HCT116 (cell line): ENCODE data around the gene ITPRIPL1. TPM values are rescaled to one million over a fixed set of nuclear protein-coding genes. Genes with fewer than 3 reads are reported as not detected.

Experiments used
- ATAC-seq: fragments of 200-7000 bp; cut with Tn5 transposase; 2 replicates; pipeline ENCODE4 v1.9.1; 2020; ENCODE audit warnings: mild to moderate bottlenecking, moderate library complexity
- BruUV-seq: library from RNA; stranded (reverse); fragments of 400-500 nt; replicated peaks from 2 replicates; lab custom pipeline; 2021; lab: Mats Ljungman, UMichigan
- CTCF ChIA-PET: fragments of 300-600 bp; sonication (Branson Sonifier 250); formaldehyde crosslinking; loops from one replicate; lab custom pipeline; 2021; ENCODE audit warnings: antibody characterized with exemption; lab: Charles Lee
- POLR2A ChIA-PET: fragments of 300-600, 350-600 bp; sonication (Branson Sonifier 250); formaldehyde crosslinking; loops from one replicate; lab custom pipeline; 2021; ENCODE audit warnings: antibody characterized with exemption; lab: Charles Lee
- RAD21 ChIA-PET, 2 experiments: fragments of 300-600 bp; sonication (Branson Sonifier 250); formaldehyde crosslinking; loops; one replicate each; lab custom pipeline; 2023; ENCODE audit warnings: low total read pairs in 2 of 2; ENCODE audit not compliant: uncharacterized antibody in 2 of 2, unreplicated experiment in 2 of 2, low non-redundant PET in 1 of 2; lab: Charles Lee
- DNase-seq: peaks from one replicate; pipeline ENCODE4 v3.0.0-alpha.2; 2010; ENCODE audit warnings: low read depth, low spot score
- H2AFZ ChIP-seq: fragments of 200-600 bp; shearing (Covaris generic), sonication (generic); 2 replicates; pipeline ENCODE4 v1.6.1; 2017; ENCODE audit warnings: low read depth, mixed run types, mixed read lengths, antibody characterized with exemption, low read length; ENCODE audit not compliant: poor library complexity, severe bottlenecking
- H3K27ac ChIP-seq: 2 replicates; pipeline ENCODE4 v1.5.1; 2012; ENCODE audit warnings: low read depth, low read length
- H3K27me3 ChIP-seq: fragments of 200-600 bp; sonication (generic); 2 replicates; pipeline ENCODE4 v1.6.1; 2016; ENCODE audit warnings: mixed run types, low read length, mixed read lengths; ENCODE audit not compliant: insufficient read depth
- H3K36me3 ChIP-seq, 2 experiments: fragments of 200-500 bp in 1 of 2; fragments of 200-600 bp in 1 of 2; sonication (Bioruptor generic) in 1 of 2; sonication (generic) in 1 of 2; 2 replicates each; pipeline versions ENCODE4 v1.5.1 to v1.6.1; 2014 to 2016; ENCODE audit warnings: low read length in 2 of 2, inconsistent platforms in 1 of 2, mixed read lengths in 1 of 2, mixed run types in 1 of 2; ENCODE audit not compliant: insufficient read depth in 2 of 2, control insufficient read depth in 1 of 2
- H3K4me1 ChIP-seq, 2 experiments: fragments of 200-600 bp in 1 of 2; sonication (generic) in 1 of 2; 2 replicates each; pipeline versions ENCODE4 v1.5.1 to v1.6.1; 2012 to 2017; ENCODE audit warnings: low read length in 2 of 2, inconsistent platforms in 1 of 2, mild to moderate bottlenecking in 1 of 2, mixed read lengths in 1 of 2, mixed run types in 1 of 2, moderate library complexity in 1 of 2; ENCODE audit not compliant: insufficient read depth in 2 of 2, control insufficient read depth in 1 of 2
- H3K4me2 ChIP-seq: fragments of 200-600 bp; sonication (generic); 2 replicates; pipeline ENCODE4 v1.6.1; 2017; ENCODE audit warnings: mixed run types, low read length, mixed read lengths
- H3K4me3 ChIP-seq, 2 experiments: fragments of 200-600 bp in 1 of 2; sonication (generic) in 1 of 2; replicated peaks in 1 of 2; 2 replicates each; pipeline ENCODE4 v1.5.1; 2011 to 2016; ENCODE audit warnings: low read length in 2 of 2, control low read depth in 1 of 2, low read depth in 1 of 2, mild to moderate bottlenecking in 1 of 2, mixed read lengths in 1 of 2, mixed run types in 1 of 2
- H3K79me2 ChIP-seq: fragments of 200-600 bp; sonication (generic); 2 replicates; pipeline ENCODE4 v1.6.1; 2017; ENCODE audit warnings: mild to moderate bottlenecking, mixed run types, low read length, moderate library complexity, mixed read lengths; ENCODE audit not compliant: insufficient read depth
- H3K9ac ChIP-seq: fragments of 200-600 bp; sonication (generic); 2 replicates; pipeline ENCODE4 v1.6.1; 2016; ENCODE audit warnings: low read length, mixed read lengths
- H3K9me2 ChIP-seq: fragments of 200-600 bp; sonication (generic), shearing (Covaris generic); 2 replicates; pipeline ENCODE4 v1.6.1; 2017; ENCODE audit warnings: mixed run types, mild to moderate bottlenecking, moderate library complexity; ENCODE audit not compliant: insufficient read depth
- H3K9me3 ChIP-seq, 2 experiments: fragments of 200-500 bp in 1 of 2; fragments of 200-600 bp in 1 of 2; sonication (Bioruptor generic) in 1 of 2; sonication (generic) in 1 of 2; 2 replicates each; pipeline ENCODE4 v1.6.1; 2014 to 2017; ENCODE audit warnings: low read length in 2 of 2, mixed read lengths in 2 of 2, inconsistent platforms in 1 of 2, low read depth in 1 of 2, mild to moderate bottlenecking in 1 of 2, mixed run types in 1 of 2, moderate library complexity in 1 of 2; ENCODE audit not compliant: control insufficient read depth in 1 of 2, insufficient read depth in 1 of 2
- H4K20me1 ChIP-seq: fragments of 200-600 bp; sonication (generic), shearing (Covaris generic); 2 replicates; pipeline ENCODE4 v1.6.1; 2017; ENCODE audit warnings: mixed run types, mild to moderate bottlenecking, moderate library complexity; ENCODE audit not compliant: insufficient read depth
- SIN3A ChIP-seq: IDR thresholded peaks from 2 replicates; pipeline ENCODE4 v1.6.1; 2012; ENCODE audit warnings: low read depth
- SRF ChIP-seq: IDR thresholded peaks from 2 replicates; pipeline ENCODE4 v1.6.1; 2012; ENCODE audit warnings: low read depth
- YY1 ChIP-seq: IDR thresholded peaks from 2 replicates; pipeline ENCODE4 v1.6.1; 2011; ENCODE audit warnings: low read length, low read depth, moderate library complexity, mild to moderate bottlenecking; ENCODE audit not compliant: insufficient replicate concordance; ENCODE audit errors: extremely low read depth
- ZFX ChIP-seq: fragments of 450-650 bp; IDR thresholded peaks from 2 replicates; pipeline ENCODE4 v1.6.1; 2017
- ZNF274 ChIP-seq: fragments of 200-500 bp; sonication (Bioruptor generic); IDR thresholded peaks from 2 replicates; pipeline ENCODE4 v1.6.1; 2014; ENCODE audit warnings: mild to moderate bottlenecking, low read depth, low read length, inconsistent platforms
- intact Hi-C: fragments of 100-400 bp; cut with micrococcal nuclease; formaldehyde crosslinking; loops from 2 replicates; pipeline ENCODE4 v1.10.0; 2022
- total RNA-seq: library from RNA; stranded (reverse); gene quantifications from one replicate; pipeline ENCODE4 v1.2.1, GENCODE V29; 2021; ENCODE audit not compliant: unreplicated experiment
- TF ChIP-seq, protein P1 (sequence below), 3 experiments: fragments of 200-600 bp in 1 of 3; sonication (generic) in 1 of 3; IDR thresholded peaks in 2 of 3; conservative IDR thresholded peaks in 1 of 3; 2 replicates each; pipeline ENCODE4 v1.5.1; 2012 to 2017; ENCODE audit warnings: low read depth in 2 of 3, low read length in 2 of 3, antibody characterized with exemption in 1 of 3, borderline replicate concordance in 1 of 3, control low read depth in 1 of 3, mild to moderate bottlenecking in 1 of 3, mixed read lengths in 1 of 3, mixed run types in 1 of 3, moderate library complexity in 1 of 3; ENCODE audit not compliant: insufficient read depth in 1 of 3
- TF ChIP-seq, protein P2 (sequence below): IDR thresholded peaks from 2 replicates; pipeline ENCODE4 v1.6.1; 2012

Gene ITPRIPL1
- total RNA-seq, 1 experiment from 2014 or later = 12.4 TPM

DNA sequence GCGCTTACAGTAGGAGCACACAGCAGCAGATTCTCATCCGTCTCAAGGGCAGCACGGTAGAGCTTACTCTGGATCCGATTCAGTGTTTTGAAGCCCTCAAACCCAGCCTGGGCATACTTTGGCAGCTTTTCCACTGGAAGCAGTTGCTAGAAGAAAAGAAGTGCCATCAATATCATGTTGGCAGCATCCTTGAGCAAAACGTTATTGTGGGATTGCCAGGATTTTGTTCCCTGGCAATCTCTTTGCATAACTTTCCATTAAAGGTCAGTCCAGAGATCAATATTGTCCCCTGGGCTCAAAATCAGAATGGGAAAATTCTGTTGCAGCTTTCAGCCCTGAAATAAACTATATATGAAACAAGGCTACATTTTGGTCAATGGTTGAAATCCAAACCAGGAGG lies 28.2 kb upstream of the ITPRIPL1 start (continued):
- TF ChIP-seq, protein P1, sequence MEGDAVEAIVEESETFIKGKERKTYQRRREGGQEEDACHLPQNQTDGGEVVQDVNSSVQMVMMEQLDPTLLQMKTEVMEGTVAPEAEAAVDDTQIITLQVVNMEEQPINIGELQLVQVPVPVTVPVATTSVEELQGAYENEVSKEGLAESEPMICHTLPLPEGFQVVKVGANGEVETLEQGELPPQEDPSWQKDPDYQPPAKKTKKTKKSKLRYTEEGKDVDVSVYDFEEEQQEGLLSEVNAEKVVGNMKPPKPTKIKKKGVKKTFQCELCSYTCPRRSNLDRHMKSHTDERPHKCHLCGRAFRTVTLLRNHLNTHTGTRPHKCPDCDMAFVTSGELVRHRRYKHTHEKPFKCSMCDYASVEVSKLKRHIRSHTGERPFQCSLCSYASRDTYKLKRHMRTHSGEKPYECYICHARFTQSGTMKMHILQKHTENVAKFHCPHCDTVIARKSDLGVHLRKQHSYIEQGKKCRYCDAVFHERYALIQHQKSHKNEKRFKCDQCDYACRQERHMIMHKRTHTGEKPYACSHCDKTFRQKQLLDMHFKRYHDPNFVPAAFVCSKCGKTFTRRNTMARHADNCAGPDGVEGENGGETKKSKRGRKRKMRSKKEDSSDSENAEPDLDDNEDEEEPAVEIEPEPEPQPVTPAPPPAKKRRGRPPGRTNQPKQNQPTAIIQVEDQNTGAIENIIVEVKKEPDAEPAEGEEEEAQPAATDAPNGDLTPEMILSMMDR (IDR thresholded peaks at IDR 0.05 in 2 of 3, conservative IDR thresholded peaks at IDR 0.05 in 1 of 3; ENCODE audit: borderline replicate concordance in 1 of 3, insufficient read depth in 1 of 3, low read depth in 2 of 3, low read length in 2 of 3) = no peak
- TF ChIP-seq, protein P2, sequence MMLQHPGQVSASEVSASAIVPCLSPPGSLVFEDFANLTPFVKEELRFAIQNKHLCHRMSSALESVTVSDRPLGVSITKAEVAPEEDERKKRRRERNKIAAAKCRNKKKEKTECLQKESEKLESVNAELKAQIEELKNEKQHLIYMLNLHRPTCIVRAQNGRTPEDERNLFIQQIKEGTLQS = no peak
- no peak for TF ChIP-seq YY1
- no peak for TF ChIP-seq ZNF274
- TF ChIP-seq ZFX = no peak
- TF ChIP-seq, all 23 proteins: peak for 0

DNA sequence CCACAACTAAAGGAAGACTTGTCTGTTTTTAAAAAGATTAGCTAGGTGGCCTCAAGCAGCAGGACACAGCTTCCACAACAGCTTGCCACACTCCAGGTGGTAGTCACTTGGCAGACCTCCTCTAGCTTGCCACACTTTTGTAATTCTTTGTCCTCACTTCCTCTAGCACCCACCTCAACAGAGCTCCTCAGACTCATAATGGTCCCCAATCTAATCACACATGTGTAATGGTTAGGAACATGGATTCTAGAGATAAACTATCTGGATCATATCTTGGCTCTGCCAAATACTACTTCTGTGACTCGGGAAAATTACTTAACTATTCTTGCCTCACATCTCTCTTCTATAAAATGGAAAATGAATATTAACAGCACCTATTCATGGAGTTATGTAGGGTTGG lies 23.3 kb upstream of the ITPRIPL1 start:
- no peak for ATAC-seq
- ChIA-PET POLR2A (no interaction called here), CTCF (no interaction called here), RAD21 (no interaction called here)
- no peaks in the 10 kb centered on the region for H3K9me3 ChIP-seq
- no peak for DNase-seq
- no peak overlapping the region for H2AFZ ChIP-seq
- no peak overlapping the region for H3K4me2 ChIP-seq
- BruUV-seq = no TSS peak
- intact Hi-C loops = no loop called here
- no peaks in the 10 kb centered on the region for H4K20me1 ChIP-seq
- H3K4me1 ChIP-seq = peaks cover 10 to 19% of the 10 kb centered on the region in 2 experiments
- no peak overlapping the region for H3K27ac ChIP-seq
- H3K9me2 ChIP-seq = no peaks in the 10 kb centered on the region
- peaks cover 81% of the 10 kb centered on the region for H3K79me2 ChIP-seq
- H3K27me3 ChIP-seq = no peaks in the 10 kb centered on the region
- no peak for TF ChIP-seq ZFX
- no peak for TF ChIP-seq ZNF274
- no peak for TF ChIP-seq SIN3A
- TF ChIP-seq SRF = no peak
- no peak overlapping the region for H3K4me3 ChIP-seq
- H3K9ac ChIP-seq = no peak overlapping the region
- peaks cover 66 to 70% of the 10 kb centered on the region in 2 experiments for H3K36me3 ChIP-seq
